ENCODE data around the gene CAPN5.
A peak's percentile ranks its signal among the peaks of the same experiment; 100 is the strongest.

Gene CAPN5

DNA sequence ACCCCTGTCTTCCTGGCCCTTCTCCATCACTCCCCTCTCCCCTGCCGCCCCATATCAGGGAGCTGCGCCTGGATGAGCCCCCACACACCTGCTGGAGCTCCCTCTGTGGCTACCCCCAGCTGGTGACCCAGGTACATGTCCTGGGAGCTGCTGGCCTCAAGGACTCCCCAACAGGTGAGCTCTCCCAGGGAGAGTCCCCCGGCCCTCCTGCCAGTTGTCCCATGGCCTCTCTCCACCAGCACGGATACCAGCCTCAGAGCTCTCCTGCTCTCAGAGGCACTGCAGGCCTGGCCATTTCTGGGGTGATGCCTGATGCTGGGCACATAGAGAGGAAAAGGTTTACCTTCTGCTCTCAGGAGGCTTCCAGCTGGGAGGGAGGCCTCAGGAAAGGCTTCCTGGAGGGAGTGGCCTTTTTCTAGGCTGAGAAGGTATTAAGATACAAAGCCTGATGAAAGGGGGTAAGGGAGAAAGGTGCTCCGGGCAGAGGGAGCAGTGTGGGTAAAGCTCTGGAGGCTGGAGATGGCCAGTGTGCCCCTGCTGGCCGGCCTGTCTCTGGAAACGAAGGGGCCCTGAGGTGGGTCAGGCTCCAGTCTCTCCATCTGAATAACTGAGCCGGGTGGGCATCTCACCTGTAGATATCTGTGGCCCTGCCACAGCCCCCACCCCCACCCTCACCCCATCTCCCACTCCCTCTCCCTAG is 55.3 kb downstream of the CAPN5 start:
- ATAC-seq: no peak

GRCh38 chr11:77122576-77123212 is 55.9 kb downstream of the CAPN5 start:
- ATAC-seq: no peak

DNA sequence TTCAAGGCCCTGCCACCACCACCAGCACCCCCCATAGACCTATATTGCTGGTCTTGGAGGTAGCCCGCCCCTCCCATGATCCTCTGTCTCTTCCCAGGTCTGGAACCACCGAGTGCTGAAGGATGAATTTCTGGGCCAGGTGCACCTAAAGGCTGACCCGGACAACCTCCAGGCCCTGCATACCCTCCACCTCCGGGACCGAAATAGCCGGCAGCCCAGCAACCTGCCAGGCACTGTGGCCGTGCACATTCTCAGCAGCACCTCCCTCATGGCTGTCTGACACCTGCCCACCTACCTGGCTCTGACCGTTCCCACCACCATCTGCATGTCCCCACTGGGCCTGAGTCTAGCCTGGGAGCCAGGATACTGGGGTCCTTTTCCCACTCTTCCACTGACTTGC is 56.8 kb downstream of the CAPN5 start:
- no peak for ATAC-seq

DNA sequence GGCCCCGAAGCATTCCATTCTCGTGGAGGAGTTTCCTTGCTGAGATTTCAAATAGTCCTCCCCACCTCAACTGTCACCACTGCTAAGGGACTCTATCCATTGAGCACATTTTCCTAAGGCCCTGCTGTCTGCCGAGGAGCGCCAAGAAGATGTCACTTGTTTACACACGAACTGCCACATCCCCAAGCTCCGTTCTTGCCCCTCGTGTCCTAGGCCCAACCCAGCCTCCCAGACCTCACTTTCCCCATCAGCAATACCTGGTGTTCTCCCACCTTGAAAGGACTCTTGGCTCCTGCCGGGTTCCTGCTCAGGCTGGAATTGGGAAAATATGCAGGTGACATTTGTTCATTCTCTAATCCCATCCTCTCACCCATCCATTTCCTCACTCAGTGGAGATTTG is 57.3 kb downstream of the CAPN5 start:
- no peak for ATAC-seq

DNA sequence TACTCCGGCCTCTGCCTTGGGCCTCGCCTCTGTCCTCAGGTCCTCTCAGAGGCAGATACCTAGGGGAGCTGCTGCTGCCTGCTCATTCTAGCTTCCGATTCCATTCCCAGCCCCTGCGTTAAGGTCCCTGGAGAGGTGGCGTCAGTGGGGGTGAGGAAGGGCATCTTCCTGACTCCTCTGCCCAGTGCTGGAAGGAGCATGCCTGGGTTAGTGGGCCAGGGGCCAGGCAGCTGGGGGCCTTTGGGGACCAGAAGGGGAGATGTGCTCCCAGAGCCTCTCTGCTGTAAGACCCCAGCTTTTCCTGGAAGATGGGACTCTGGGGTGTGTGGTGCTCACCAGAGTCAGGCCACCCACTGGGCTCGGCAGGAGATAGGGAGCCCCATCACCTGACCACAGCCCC is 57.7 kb downstream of the CAPN5 start:
- no peak for ATAC-seq

DNA sequence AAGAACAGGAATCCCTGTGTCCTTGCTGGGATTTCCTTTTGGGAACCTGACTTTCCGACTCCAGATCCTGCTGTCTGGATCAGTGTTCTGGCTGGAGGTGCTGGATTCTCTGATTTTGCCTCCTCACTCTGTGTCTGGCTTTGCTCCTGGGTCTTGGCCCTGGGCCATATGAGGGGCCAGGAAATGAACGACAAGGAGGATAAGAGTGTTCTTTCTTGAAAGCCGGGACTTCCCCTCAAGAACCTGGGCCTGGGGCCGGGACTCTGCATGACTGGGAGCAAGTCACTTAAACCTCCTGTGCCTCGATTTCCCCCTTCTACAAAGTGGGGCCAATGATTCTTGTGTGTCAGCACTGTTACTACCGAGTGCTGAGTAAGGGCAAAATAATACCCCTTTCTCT is 58.4 kb downstream of the CAPN5 start:
- no peak for ATAC-seq

- no peak for ATAC-seq
These were observed 58.9 kb downstream of the CAPN5 start for GRCh38 chr11:77125695-77126094.

DNA sequence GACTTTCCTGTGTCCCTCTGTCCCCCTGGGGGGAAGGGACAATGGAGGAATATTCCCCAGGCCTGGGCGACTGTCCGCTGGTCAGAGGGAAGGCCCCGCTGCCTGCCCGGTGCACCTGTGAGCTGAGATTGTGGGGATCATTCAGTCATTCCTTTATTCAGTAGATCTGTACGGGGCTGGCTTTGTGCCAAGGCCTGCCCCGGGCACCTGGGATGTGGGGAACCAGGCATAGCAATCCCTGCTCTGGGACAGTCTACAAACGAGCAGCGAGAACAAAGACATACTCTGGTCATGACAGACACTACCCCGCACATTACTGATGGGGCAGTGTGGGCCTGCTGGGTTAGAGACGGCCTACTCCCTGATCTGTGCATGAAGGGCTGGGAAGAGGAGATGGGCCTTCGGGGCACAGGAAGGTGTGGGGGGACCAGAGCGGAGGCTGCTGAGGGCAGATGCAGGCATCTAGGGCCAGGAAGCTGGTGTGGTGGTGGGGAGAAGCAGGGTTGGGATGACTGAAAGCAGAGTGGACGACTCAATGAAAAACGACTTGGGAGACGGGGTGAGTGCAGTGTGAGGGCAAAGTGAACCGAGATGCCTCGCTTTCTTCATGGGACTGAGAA is 59.5 kb downstream of the CAPN5 start:
- ATAC-seq: no peak

GRCh38 chr11:77126861-77127234 is 60.1 kb downstream of the CAPN5 start:
- ATAC-seq: no peak

DNA sequence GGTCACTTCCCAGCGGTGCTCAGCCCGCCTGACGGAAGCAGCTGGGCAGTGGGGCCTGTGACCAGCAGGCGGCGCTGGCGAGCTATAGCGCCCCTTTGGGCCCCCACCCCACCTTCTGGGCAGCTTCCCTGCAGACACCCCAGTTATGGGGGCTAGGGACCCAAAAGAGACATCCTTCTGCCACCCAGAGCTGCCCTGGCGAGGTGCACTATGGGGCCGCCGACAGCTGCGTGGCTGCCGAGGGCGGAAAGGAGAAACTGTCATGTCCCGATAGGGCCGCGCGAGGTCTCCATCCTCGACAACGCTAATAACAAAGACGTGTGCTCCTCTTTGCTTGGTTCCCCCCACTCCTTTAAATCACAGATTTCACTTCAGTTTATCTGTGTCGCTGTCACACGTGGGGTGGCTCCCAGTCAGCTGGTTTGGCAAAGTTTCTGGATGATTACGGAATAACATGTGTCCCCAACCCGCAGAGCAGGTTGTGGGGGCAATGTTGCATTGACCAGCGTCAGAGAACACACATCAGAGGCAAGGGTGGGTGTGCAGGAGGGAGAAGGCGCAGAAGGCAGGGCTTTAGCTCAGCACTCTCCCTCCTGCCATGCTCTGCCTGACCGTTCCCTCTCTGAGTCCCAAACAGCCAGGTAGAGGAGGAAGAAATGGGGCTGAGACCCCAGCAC is 60.6 kb downstream of the CAPN5 start:
- ATAC-seq: peak; percentile 60 to 69

DNA sequence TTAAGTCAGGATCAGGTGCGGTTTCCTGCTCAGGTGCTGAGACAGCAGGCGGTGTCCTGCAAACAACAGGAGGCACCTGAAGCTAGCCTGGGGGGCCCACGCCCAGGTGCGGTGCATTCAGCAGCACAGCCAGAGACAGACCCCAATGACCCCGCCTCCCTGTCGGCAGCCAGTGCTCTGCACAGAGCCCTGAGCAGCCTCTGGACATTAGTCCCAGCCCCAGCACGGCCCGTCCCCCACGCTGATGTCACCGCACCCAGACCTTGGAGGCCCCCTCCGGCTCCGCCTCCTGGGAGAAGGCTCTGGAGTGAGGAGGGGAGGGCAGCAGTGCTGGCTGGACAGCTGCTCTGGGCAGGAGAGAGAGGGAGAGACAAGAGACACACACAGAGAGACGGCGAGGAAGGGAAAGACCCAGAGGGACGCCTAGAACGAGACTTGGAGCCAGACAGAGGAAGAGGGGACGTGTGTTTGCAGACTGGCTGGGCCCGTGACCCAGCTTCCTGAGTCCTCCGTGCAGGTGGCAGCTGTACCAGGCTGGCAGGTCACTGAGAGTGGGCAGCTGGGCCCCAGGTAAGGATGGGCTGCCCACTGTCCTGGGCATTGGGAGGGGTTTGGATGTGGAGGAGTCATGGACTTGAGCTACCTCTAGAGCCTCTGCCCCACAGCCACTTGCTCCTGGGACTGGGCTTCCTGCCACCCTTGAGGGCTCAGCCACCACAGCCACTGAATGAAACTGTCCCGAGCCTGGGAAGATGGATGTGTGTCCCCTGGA is 61.3 kb downstream of the CAPN5 start, which contains the start of gene MYO7A:
TSS of gene MYO7A (plus strand) at position 327 of the 772 bp plus-strand sequence. CDS start 2,389 bp downstream, outside the sequence.
- ATAC-seq: no peak

GRCh38 chr11:77129069-77129841 is 62.5 kb downstream of the CAPN5 start:
- no peak for ATAC-seq

- no peak for ATAC-seq
These were observed 63.3 kb downstream of the CAPN5 start for GRCh38 chr11:77129842-77130756.

DNA sequence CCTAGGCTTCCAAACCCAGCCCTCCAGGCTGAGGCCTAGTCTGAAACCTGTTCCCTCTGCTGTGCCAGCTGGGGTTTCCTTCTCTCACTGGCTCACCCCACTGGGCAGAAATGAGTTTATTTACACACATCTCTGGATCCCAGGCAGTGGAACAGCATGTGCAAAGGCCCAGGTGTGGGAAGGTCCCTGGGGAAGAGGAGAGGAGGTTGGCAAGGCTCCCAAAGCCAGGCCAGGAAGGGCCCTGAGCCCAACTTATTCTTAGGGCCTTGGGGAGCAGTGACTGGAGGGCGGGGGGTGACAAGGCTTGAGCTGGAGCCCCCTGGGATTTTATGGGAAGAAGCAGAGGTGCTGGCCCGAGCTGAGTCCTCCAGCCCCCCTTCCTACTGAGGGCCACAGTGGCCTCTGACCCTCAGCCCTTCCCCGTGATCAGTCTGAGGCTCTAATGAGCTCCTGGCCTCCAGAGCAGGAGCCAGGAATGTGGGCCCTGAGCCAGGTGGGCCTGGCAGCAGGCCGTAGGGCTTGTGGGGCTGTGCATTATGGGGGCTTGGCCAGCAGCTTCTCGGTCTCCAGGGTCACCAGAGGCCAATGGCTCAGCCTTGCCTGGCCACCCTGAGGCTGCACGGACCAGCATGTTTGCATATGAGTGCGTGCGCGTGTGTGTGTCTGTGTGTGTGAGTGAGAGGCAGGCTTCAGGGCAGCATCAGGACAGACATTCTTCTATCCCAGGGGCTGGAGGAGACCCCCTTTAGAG is 64.2 kb downstream of the CAPN5 start:
- ATAC-seq: no peak

DNA sequence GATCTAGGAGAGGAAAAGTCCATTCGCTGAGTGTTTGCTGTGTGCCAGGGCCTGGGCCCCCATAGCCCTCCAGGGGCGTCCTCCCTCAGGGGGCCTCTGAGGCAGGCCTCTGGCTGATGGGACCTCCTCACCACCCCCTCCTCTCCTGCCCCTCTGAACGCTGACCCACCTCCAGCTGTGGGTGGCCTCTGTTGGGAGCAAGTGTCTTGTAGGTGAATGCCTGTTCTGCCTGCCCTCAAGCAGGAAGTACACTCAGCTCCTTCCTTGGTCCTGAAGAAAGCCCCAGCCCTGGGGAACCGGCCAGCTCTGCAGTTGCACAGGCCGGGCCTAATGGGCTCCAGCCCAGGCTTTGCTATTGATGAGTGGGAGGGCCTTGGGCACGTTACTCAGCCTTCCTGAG is 64.8 kb downstream of the CAPN5 start:
- no peak for ATAC-seq

- no peak for ATAC-seq
These were observed 68.3 kb downstream of the CAPN5 start for GRCh38 chr11:77135069-77135468.

- no peak for ATAC-seq
These were observed 69.3 kb downstream of the CAPN5 start for GRCh38 chr11:77136074-77136473.

- no peak for ATAC-seq
These were observed 70.1 kb downstream of the CAPN5 start for GRCh38 chr11:77136784-77137420.

DNA sequence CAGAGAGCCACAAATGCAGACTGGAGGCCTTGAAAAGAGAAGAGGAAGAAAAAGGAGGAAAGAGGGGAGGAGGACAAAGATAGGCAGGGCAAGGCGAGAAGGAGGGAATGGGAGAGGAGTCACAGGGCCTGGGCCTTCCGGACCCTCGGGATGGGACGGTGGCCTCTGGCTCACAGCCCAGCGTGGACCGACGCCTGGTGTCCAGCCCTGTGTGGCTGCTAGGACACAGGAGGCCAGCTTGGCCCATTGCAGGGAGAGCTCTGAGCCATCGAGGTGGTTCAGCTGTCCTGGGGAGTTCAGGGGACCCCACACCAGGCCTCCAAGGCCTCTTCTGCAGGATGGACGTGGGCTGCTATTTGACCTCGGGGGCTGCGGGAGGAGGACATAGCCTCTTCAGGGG is 70.7 kb downstream of the CAPN5 start:
- no peak for ATAC-seq

All from activated CD4-positive, CD25-positive, alpha-beta regulatory T cell treated with anti-CD3 and anti-CD28 coated beads, Interleukin-2, amount 50 U/mL, for 24 hours (primary cell).